ENCODE results near the gene SOX10. TPM values are rescaled to one million over a fixed set of nuclear protein-coding genes. Genes with fewer than 3 reads are reported as not detected.

SOX10 gene
- total RNA-seq, 1 experiment from 2014 or later = 3.5 TPM

GRCh38 chr22:38021206-38021605 is 36.9 kb upstream of the SOX10 start:
- DNase-seq = no peak
- Histone ChIP-seq H3K4me3 (ENCODE audit: insufficient read depth, low read depth, low read length) (no peak overlapping the region), H3K27me3 (ENCODE audit: control insufficient read depth, insufficient read depth, low read length) (no peaks in the 10 kb centered on the region), H3K36me3 (replicated peaks; ENCODE audit: control insufficient read depth, insufficient read depth, low read length) (no peaks in the 10 kb centered on the region)

- Histone ChIP-seq H3K36me3 (replicated peaks; ENCODE audit: control insufficient read depth, insufficient read depth, low read length) (no peaks in the 10 kb centered on the region), H3K27me3 (ENCODE audit: control insufficient read depth, insufficient read depth, low read length) (no peaks in the 10 kb centered on the region), H3K4me3 (ENCODE audit: insufficient read depth, low read depth, low read length) (no peak overlapping the region)
- DNase-seq = no peak
Measured at GRCh38 chr22:38018938-38019827, 34.8 kb upstream of the SOX10 start.

- DNase-seq = no peak
- H3K36me3 ChIP-seq (replicated peaks; ENCODE audit: control insufficient read depth, insufficient read depth, low read length) = no peaks in the 10 kb centered on the region
- H3K27me3 ChIP-seq (ENCODE audit: control insufficient read depth, insufficient read depth, low read length) = no peaks in the 10 kb centered on the region
- no peak overlapping the region for H3K4me3 ChIP-seq (ENCODE audit: insufficient read depth, low read depth, low read length)
Measured at GRCh38 chr22:38017939-38018885, 33.9 kb upstream of the SOX10 start.

- Histone ChIP-seq H3K27me3 (ENCODE audit: control insufficient read depth, insufficient read depth, low read length) (no peaks in the 10 kb centered on the region), H3K4me3 (ENCODE audit: insufficient read depth, low read depth, low read length) (no peak overlapping the region), H3K36me3 (replicated peaks; ENCODE audit: control insufficient read depth, insufficient read depth, low read length) (no peaks in the 10 kb centered on the region)
- DNase-seq = peak; percentile 70
Measured at GRCh38 chr22:38017272-38017920, 33.0 kb upstream of the SOX10 start.

- H3K4me3 ChIP-seq (ENCODE audit: insufficient read depth, low read depth, low read length) = no peak overlapping the region
- peak; percentile 80 for DNase-seq
- H3K36me3 ChIP-seq (replicated peaks; ENCODE audit: control insufficient read depth, insufficient read depth, low read length) = no peaks in the 10 kb centered on the region
- no peaks in the 10 kb centered on the region for H3K27me3 ChIP-seq (ENCODE audit: control insufficient read depth, insufficient read depth, low read length)
Measured at GRCh38 chr22:38016182-38017151, 32.1 kb upstream of the SOX10 start.

- Histone ChIP-seq H3K27me3 (ENCODE audit: control insufficient read depth, insufficient read depth, low read length) (no peaks in the 10 kb centered on the region), H3K4me3 (ENCODE audit: insufficient read depth, low read depth, low read length) (no peak overlapping the region)
Measured at GRCh38 chr22:38014083-38014482, 29.7 kb upstream of the SOX10 start.

GRCh38 chr22:38012604-38013072 is 28.3 kb upstream of the SOX10 start:
- H3K4me3 ChIP-seq (ENCODE audit: insufficient read depth, low read depth, low read length) = no peak overlapping the region
- H3K36me3 ChIP-seq (replicated peaks; ENCODE audit: control insufficient read depth, insufficient read depth, low read length) = no peaks in the 10 kb centered on the region
- H3K27me3 ChIP-seq (ENCODE audit: control insufficient read depth, insufficient read depth, low read length) = no peaks in the 10 kb centered on the region
- no peak for DNase-seq

More at GRCh38 chr22:38014083-38014482, 29.7 kb upstream of the SOX10 start:
- DNase-seq = no peak
- no peaks in the 10 kb centered on the region for H3K36me3 ChIP-seq (replicated peaks; ENCODE audit: control insufficient read depth, insufficient read depth, low read length)

GRCh38 chr22:38009000-38009806 is 24.8 kb upstream of the SOX10 start:
- Histone ChIP-seq H3K36me3 (replicated peaks; ENCODE audit: control insufficient read depth, insufficient read depth, low read length) (no peaks in the 10 kb centered on the region), H3K27me3 (ENCODE audit: control insufficient read depth, insufficient read depth, low read length) (no peaks in the 10 kb centered on the region), H3K4me3 (ENCODE audit: insufficient read depth, low read depth, low read length) (no peak overlapping the region)
- DNase-seq = no peak

- no peak for DNase-seq
- Histone ChIP-seq H3K27me3 (ENCODE audit: control insufficient read depth, insufficient read depth, low read length) (no peaks in the 10 kb centered on the region), H3K4me3 (ENCODE audit: insufficient read depth, low read depth, low read length) (no peak overlapping the region), H3K36me3 (replicated peaks; ENCODE audit: control insufficient read depth, insufficient read depth, low read length) (no peaks in the 10 kb centered on the region)
Measured at GRCh38 chr22:38007330-38007902, 23.1 kb upstream of the SOX10 start.

- no peaks in the 10 kb centered on the region for H3K36me3 ChIP-seq (replicated peaks; ENCODE audit: control insufficient read depth, insufficient read depth, low read length)
Measured at GRCh38 chr22:38006906-38007305, 22.6 kb upstream of the SOX10 start.

GRCh38 chr22:38005943-38006342 is 21.6 kb upstream of the SOX10 start:
- Histone ChIP-seq H3K27me3 (ENCODE audit: control insufficient read depth, insufficient read depth, low read length) (no peaks in the 10 kb centered on the region), H3K4me3 (ENCODE audit: insufficient read depth, low read depth, low read length) (no peak overlapping the region), H3K36me3 (replicated peaks; ENCODE audit: control insufficient read depth, insufficient read depth, low read length) (no peaks in the 10 kb centered on the region)
- no peak for DNase-seq

More at GRCh38 chr22:38006906-38007305, 22.6 kb upstream of the SOX10 start:
- no peak for DNase-seq
- Histone ChIP-seq H3K4me3 (ENCODE audit: insufficient read depth, low read depth, low read length) (no peak overlapping the region), H3K27me3 (ENCODE audit: control insufficient read depth, insufficient read depth, low read length) (no peaks in the 10 kb centered on the region)

- H3K4me3 ChIP-seq (ENCODE audit: insufficient read depth, low read depth, low read length) = no peak overlapping the region
- DNase-seq = peak; percentile 73
- no peaks in the 10 kb centered on the region for H3K27me3 ChIP-seq (ENCODE audit: control insufficient read depth, insufficient read depth, low read length)
- no peaks in the 10 kb centered on the region for H3K36me3 ChIP-seq (replicated peaks; ENCODE audit: control insufficient read depth, insufficient read depth, low read length)
Measured at GRCh38 chr22:37999640-38000272, 15.4 kb upstream of the SOX10 start.
